GM10248 (cell line): ENCODE data around the gene FADS3.

ENCODE experiments used
- CTCF ChIA-PET: fragments of 300-600 bp; sonication (Branson Sonifier 250); formaldehyde crosslinking; extraction: SDS; loops from one replicate; lab custom pipeline; 2021; ENCODE audit warnings: antibody characterized with exemption; lab: Yijun Ruan, JAX
- POLR2A ChIA-PET: fragments of 350-650 bp; sonication (Branson Sonifier 250); formaldehyde crosslinking; extraction: SDS; loops from one replicate; lab custom pipeline; 2020; ENCODE audit warnings: antibody characterized with exemption; lab: Yijun Ruan, JAX
- DNase-seq: peaks from one replicate; pipeline ENCODE4 v3.0.0; 2012; ENCODE audit errors: extremely low spot score
- TF ChIP-seq, protein P1 (sequence below): IDR thresholded peaks from 2 replicates; pipeline ENCODE4 v1.5.1; 2012; ENCODE audit warnings: mild to moderate bottlenecking, low read depth; ENCODE audit errors: extremely low read depth, missing control alignments, control extremely low read depth

The FADS3 gene

DNA sequence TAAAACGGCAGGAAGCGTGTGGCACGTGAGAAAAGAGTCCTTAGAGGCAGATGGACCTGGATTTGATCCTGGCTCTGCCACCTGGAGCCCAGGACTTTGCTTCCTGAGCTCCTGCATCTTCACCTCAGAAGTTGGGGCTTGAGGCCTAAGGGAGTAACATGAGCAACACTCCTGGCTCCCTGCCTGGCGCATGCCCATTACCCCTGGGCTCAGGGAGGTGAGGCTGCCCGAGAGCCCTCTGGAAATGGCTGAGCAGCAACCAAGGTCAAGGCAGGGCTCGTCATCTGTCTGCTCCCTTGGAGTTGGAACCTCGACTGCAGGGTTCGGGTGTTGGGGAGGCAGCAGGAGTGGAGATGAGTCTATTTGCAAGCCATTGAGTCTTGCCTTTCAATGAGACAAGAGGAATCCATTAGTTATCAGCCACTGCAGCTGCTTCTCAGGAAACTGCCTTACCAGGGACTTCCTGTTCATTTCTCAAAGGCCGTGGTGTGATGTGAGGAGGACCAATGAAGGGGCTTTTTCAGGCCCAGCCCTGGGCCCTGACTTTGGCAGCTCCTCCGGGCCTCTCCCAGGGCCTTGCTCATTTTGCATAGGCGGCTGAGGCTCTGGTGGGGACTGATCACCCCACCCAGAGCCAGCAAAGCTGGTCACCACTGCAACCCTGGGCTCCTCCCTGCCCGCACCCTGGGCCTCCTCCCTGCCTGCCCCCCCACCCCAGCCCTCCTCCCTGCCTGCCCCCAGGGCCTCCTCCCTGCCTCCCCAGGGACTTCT, 56.9 kb downstream of the FADS3 start:
- ChIA-PET CTCF (interaction anchor here (0.8 to 1.5 kb wide), 11 partner anchors 14 to 274 kb away, joined by 3 to 5 read pairs (median 3); partner anchors contain the start of gene FADS1), POLR2A (interaction anchor here (0.5 to 1.4 kb wide), 6 partner anchors 19 to 1739 kb away, joined by 3 to 6 read pairs (median 4); no protein-coding TSS in a partner anchor)
- DNase-seq, result peak; percentile 89
- TF ChIP-seq, protein P1, sequence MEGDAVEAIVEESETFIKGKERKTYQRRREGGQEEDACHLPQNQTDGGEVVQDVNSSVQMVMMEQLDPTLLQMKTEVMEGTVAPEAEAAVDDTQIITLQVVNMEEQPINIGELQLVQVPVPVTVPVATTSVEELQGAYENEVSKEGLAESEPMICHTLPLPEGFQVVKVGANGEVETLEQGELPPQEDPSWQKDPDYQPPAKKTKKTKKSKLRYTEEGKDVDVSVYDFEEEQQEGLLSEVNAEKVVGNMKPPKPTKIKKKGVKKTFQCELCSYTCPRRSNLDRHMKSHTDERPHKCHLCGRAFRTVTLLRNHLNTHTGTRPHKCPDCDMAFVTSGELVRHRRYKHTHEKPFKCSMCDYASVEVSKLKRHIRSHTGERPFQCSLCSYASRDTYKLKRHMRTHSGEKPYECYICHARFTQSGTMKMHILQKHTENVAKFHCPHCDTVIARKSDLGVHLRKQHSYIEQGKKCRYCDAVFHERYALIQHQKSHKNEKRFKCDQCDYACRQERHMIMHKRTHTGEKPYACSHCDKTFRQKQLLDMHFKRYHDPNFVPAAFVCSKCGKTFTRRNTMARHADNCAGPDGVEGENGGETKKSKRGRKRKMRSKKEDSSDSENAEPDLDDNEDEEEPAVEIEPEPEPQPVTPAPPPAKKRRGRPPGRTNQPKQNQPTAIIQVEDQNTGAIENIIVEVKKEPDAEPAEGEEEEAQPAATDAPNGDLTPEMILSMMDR, result no peak

DNA sequence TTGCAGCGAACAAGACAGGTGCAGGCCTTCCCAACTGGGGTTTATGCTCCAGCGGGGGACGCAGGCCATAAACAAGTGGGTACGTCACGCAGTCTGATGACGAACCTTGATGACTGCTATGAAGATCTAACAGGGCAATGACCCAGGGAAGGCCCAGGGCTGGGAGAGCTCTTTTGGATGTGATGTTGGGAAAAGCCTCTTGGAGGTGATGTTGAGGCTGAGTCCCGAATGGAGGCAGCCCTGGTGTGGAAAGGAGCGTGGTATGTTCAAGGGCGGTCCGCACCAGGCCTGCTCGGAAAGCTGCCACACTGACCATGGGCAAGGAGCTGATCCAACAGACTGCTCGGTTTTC, 57.4 kb downstream of the FADS3 start:
- ChIA-PET CTCF (interaction anchor here (0.9 to 1.5 kb wide), 10 partner anchors 14 to 274 kb away, joined by 3 to 5 read pairs (median 4); partner anchors contain the start of gene FADS1), POLR2A (interaction anchor here (1.4 kb wide), 1 partner anchor 37 kb away, joined by 4 read pairs; no protein-coding TSS in a partner anchor)
- TF ChIP-seq, protein P1, result no peak
- DNase-seq, result no peak

DNA sequence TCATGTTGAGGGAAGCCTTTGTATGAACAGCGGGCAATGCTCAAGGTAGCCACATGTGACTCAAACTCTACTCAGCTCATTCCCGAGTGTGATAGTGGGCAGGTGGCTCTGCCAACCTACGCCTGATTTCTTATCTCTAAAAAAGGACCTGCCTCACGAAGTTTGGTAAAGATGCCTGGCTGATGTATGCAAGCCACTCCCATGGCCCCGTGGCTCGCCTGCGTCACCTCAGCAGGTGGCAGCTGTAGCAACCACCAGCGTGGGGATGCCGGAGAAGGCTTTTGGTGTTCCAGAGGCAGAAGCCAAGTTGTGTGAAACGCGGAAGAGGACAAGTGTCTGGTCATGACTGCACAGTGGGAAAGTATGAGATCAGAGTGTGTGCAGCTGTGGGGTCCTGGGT, 57.9 kb downstream of the FADS3 start:
- DNase-seq, result no peak
- POLR2A ChIA-PET, result no interaction called here
- CTCF ChIA-PET, result interaction anchor here (1.3 to 1.4 kb wide), 2 partner anchors 19 to 38 kb away, joined by 4 read pairs; no protein-coding TSS in a partner anchor
- TF ChIP-seq, protein P1, result no peak

DNA sequence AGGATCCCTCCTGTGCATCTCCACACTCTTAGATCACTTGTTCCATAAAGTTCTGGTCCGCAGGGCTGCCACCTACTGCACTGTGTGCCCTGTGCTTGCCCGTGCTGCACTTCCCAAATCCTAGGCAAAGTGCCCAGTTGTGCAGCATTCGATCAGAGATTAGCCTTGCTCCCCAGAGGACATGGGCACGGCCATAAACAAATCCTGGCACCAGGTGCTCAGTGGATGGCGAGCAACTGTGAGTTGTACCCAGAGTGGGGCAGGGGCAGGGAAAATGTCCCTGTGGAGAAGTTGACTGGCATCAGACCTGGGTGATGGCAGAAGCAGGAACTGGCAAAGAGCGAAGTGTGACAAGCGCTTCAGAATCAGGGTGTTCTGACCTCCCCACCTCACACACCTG, 58.6 kb downstream of the FADS3 start:
- ChIA-PET POLR2A (no interaction called here), CTCF (interaction anchor here (2.2 to 6.9 kb wide), 3 partner anchors 14 to 37 kb away, joined by 10 to 52 read pairs (median 10); partner anchors contain the start of gene FADS1)
- DNase-seq, result no peak
- TF ChIP-seq, protein P1, result no peak

DNA sequence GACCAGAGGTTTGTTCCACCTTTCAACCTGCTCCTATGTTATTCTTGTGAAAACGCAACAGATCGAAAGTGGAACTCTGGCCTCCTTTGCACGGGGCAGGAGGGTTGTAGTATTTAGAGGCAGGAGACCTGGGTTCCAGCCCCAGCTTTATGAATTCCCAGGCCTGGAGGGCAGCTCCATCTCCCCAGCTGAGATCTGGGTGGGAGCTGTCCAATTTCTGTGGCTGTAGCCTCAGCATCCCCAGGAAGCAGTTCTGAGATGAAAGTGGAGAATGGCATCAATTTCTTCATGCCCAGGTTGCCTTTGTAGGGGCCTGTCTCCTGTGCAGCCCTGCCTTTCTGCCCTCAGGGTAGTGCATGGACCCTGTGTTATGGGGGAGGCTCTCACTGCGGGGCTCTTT, 59.1 kb downstream of the FADS3 start:
- POLR2A ChIA-PET, result no interaction called here
- TF ChIP-seq, protein P1, result no peak
- CTCF ChIA-PET, result interaction anchor here (2.2 to 6.9 kb wide), 3 partner anchors 14 to 36 kb away, joined by 10 to 52 read pairs (median 10); partner anchors contain the start of gene FADS1
- no peak for DNase-seq

DNA sequence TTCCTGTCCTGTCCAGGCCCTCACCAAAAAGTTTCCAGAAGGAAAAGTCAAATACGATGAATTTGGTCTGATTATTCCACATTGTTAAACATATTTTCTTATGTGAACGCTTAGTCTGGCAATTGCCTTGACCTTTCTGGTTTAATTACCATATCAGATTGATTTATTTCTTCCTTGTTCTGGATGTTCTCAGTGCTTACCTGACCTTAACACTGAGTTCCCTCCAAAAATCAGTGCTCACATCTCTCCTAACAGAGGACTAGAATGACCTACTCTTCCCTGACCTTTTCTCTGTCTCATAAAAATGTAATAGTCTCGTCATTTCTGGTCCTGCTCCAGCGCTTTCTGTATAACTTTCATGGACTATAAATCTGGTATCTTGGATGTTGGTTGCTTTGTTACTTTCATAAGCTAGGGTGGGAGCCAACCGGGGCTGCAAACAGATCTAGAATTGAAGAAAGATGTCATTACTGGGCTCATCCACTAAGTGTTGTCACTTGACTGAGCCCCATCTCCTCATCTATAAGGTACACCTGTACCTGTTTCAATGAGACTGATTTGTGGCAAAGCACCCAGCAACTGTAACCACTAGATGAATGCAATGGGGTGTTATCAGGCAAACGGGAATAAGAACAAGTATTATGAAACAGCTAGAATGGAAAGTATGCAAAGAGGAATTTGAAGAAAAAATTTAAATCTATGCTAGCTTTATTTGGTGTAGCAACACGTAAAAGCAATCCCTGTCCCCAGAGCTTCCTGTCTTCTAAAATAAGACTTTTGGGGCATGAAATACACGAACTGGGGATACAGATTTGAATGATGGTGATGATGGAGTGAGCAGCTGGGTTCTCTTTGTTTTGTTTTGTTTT, 60.9 kb downstream of the FADS3 start:
- no peak for DNase-seq
- POLR2A ChIA-PET, result interaction anchor here (1.5 kb wide), 1 partner anchor 15 kb away, joined by 7 read pairs; no protein-coding TSS in a partner anchor
- TF ChIP-seq, protein P1, result no peak
- CTCF ChIA-PET, result interaction anchor here (0.9 to 6.9 kb wide), 10 partner anchors 10 to 251 kb away, joined by 3 to 52 read pairs (median 8); partner anchors contain the start of gene FADS1
